Globus pallidus (tissue), 1 donor: Measurements from ENCODE around the gene ERVK3-1.
"Not testable (repeated sequence)": the region's sequence is repeated elsewhere in the genome, so short reads cannot be mapped to it uniquely, and the experiment has no call there.

ENCODE experiments used
- DNase-seq: peaks from one replicate; pipeline ENCODE4 v3.0.0-alpha.2; 2015; ENCODE audit warnings: low spot score

ERVK3-1 gene

GRCh38 chr19:58305065-58305931 lies at the start of gene ERVK3-1:
TSS of gene ERVK3-1 (plus strand) at chr19:58305377. CDS start at chr19:58312169, 6,792 bp downstream.
- peak; percentile 97 for DNase-seq

GRCh38 chr19:58258259-58258658 lies 46.9 kb upstream of the ERVK3-1 start:
- not testable (repeated sequence) for DNase-seq

GRCh38 chr19:58261600-58261967 lies 43.6 kb upstream of the ERVK3-1 start:
- DNase-seq, result no peak

- DNase-seq, result no peak
Observed at GRCh38 chr19:58261968-58262921, 42.9 kb upstream of the ERVK3-1 start.

GRCh38 chr19:58262922-58263296 lies 42.3 kb upstream of the ERVK3-1 start:
- DNase-seq, result no peak

GRCh38 chr19:58265100-58265499 lies 40.1 kb upstream of the ERVK3-1 start:
- DNase-seq, result no peak

GRCh38 chr19:58268344-58268743 lies 36.8 kb upstream of the ERVK3-1 start:
- no peak for DNase-seq

- DNase-seq, result no peak
Observed at GRCh38 chr19:58274771-58275201, 30.4 kb upstream of the ERVK3-1 start.

- no peak for DNase-seq
Observed at GRCh38 chr19:58275564-58275963, 29.6 kb upstream of the ERVK3-1 start.

GRCh38 chr19:58277197-58277596 lies 28.0 kb upstream of the ERVK3-1 start:
- DNase-seq, result no peak

- DNase-seq, result peak; percentile 9
Observed at GRCh38 chr19:58277748-58278540, 27.2 kb upstream of the ERVK3-1 start.

GRCh38 chr19:58278541-58279041 lies 26.6 kb upstream of the ERVK3-1 start, which contains the start of gene ZNF8:
TSS of gene ZNF8 (plus strand) at chr19:58278955. CDS start at chr19:58279082, 127 bp downstream.
- peak; percentile 93 for DNase-seq

GRCh38 chr19:58279042-58279924 lies 25.9 kb upstream of the ERVK3-1 start:
- peak; percentile 49 for DNase-seq

GRCh38 chr19:58279925-58280316 lies 25.3 kb upstream of the ERVK3-1 start:
- DNase-seq, result no peak

GRCh38 chr19:58284199-58284598 lies 21.0 kb upstream of the ERVK3-1 start:
- no peak for DNase-seq

- no peak for DNase-seq
Observed at GRCh38 chr19:58291943-58292342, 13.2 kb upstream of the ERVK3-1 start.

- DNase-seq, result no peak
Observed at GRCh38 chr19:58294743-58295374, 10.3 kb upstream of the ERVK3-1 start.

GRCh38 chr19:58296104-58296503 lies 9.1 kb upstream of the ERVK3-1 start:
- no peak for DNase-seq

- DNase-seq, result no peak
Observed at GRCh38 chr19:58300620-58301019, 4.6 kb upstream of the ERVK3-1 start.

- no peak for DNase-seq
Observed at GRCh38 chr19:58304255-58304654, 922 bp upstream of the ERVK3-1 start.
